HG03060 (cell line): Measurements from ENCODE around the gene NGLY1.

ENCODE experiments used
- ATAC-seq: cut with Tn5 transposase; IDR thresholded peaks from one replicate; pipeline ENCODE4 v1.9.1; 2021; ENCODE audit warnings: low read depth, moderate number of reproducible peaks; ENCODE audit not compliant: unreplicated experiment

NGLY1 gene, protein sequence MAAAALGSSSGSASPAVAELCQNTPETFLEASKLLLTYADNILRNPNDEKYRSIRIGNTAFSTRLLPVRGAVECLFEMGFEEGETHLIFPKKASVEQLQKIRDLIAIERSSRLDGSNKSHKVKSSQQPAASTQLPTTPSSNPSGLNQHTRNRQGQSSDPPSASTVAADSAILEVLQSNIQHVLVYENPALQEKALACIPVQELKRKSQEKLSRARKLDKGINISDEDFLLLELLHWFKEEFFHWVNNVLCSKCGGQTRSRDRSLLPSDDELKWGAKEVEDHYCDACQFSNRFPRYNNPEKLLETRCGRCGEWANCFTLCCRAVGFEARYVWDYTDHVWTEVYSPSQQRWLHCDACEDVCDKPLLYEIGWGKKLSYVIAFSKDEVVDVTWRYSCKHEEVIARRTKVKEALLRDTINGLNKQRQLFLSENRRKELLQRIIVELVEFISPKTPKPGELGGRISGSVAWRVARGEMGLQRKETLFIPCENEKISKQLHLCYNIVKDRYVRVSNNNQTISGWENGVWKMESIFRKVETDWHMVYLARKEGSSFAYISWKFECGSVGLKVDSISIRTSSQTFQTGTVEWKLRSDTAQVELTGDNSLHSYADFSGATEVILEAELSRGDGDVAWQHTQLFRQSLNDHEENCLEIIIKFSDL

DNA sequence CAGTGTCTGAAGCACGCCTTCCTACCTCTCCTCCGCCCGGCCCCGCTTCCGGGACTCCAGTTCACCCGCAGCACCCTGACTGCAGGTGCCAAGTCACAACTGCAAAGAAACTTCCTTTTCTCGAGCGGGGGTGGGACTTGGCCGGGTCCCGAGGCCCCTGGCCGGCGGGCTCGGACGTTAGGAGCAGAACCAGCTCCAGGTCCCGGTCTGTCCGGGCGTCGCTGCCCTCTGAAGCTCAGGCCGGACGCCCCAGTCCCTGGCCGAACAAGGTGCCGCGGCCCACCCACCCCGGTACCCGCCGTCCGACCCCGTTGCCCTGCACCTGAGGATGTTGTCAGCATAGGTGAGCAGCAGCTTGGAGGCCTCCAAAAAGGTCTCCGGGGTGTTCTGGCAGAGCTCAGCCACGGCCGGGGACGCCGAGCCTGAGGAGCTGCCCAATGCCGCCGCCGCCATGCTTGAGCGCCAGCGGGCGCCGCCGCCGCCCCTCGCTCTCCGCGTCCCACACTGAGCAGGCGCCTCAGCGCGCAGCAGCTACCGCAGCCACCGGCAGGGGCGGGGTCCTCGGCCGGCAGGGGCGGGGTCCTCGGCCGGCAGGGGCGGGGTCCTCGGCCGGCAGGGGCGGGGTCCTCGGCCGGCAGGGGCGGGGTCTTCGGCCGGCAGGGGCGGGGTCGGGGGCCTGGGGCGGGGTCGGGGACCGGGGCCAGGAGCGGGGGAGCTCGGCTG is at the start of gene NGLY1:
NGLY1 (minus strand) TSS at position 506 of the 723 bp plus-strand sequence; CDS start at position 453, 53 bp downstream.
- peak; percentile 37 for ATAC-seq

- no peak for ATAC-seq
These were observed 48.3 kb upstream of the NGLY1 start for GRCh38 chr3:25831578-25831977.

DNA sequence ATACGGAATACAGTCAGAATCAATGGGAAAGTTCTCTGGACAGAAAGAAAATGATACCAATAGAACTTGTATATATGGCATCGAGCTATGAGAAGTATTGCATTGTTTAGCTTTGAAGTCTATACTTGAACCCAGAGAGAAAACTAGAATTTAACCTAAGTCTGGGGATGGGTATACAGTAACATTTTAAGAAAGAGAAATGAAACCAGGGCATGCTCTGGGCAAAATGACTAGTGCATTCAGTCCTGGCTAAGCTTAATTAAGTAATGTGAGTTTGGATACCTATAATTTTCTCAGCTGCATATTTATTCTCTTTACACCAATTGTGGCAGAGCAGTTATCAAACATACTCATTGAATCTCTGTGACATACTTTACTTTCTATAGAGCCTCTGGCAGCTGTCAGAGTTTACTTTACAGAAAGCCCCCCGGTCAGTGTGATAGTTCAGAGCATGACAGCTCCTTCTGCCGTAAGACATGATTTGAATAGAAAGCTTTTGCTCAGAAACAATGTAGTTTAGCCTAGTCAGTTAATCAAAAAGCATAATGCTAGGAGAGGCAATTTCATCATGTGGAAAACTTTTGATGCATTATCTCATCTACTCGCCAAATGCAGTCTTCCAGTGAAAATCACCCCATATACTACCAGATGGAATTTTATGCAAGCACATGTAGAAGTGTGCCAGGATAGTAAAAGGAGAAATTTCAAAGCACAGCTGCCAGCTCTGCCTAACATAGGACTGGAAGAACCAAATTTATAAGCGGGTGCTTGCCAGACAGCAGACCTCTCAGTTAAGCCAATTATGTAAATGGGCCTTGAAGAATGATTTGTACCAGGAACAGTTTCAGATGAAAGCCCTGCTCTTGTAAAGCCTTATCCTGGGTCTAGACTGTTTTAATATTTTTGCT is 47.4 kb upstream of the NGLY1 start:
- no peak for ATAC-seq

GRCh38 chr3:25826510-25826909 is 43.3 kb upstream of the NGLY1 start:
- no peak for ATAC-seq

GRCh38 chr3:25823314-25823713 is 40.1 kb upstream of the NGLY1 start:
- no peak for ATAC-seq

DNA sequence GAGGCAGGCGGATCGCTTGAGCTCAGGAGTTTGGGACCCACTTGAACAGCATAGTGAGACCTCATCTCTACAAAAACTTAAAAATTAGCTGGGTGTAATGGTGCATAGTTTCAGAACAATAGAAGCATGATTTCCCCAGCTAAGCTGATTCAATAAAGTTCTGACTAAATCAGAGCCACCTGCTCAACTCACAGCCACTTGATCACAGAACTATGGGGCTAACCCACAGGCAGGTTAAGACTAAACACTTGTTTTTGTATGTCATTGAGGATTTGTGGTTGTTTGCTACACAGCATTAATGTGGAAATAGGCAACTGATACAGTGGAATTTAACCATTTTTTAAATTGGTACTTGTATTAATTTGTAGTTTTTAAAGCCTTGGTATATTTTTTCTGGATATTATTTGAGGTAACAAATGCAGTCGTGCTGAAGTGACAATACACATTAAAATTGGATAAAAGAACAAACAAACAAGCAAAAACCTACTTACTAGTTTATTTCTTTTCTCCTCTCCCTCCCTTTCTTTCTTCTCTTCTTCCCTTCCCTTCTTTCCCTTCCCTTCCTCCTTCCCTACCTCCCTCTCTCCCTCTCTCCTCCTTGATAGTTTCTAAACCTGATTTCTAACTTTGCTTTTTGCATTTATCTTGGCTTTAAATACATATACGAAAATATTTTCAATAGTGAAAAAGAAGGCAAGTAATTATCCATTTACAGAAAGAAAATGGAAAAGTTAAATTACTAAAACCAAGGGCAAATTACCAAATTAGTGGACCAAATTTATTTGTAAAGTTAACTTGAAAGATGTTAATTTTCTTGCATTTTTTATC is 38.7 kb upstream of the NGLY1 start:
- no peak for ATAC-seq

GRCh38 chr3:25820816-25821486 is 37.7 kb upstream of the NGLY1 start:
- ATAC-seq: no peak

- ATAC-seq: no peak
These were observed 37.1 kb upstream of the NGLY1 start for GRCh38 chr3:25820366-25820765.

GRCh38 chr3:25818335-25818734 is 35.1 kb upstream of the NGLY1 start:
- no peak for ATAC-seq

- ATAC-seq: no peak
These were observed 34.4 kb upstream of the NGLY1 start for GRCh38 chr3:25817638-25818037.

DNA sequence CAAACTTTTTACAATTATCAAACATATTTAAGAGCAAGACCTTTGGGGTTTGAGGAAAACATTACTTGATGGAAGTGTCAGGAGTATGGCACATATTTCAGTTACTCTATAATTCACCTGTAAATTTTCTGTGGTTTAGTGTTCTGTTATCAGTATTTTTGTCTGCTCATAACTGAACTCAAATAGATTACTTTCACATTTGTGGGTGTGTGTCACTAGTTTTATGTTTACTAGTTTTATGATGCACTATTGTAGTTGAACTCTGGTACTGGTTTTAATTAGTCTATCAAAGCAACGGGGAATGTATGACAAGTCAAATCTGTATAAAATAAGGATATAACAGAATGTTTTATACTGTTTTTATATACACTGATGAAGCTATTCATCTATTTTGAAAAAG is 33.9 kb upstream of the NGLY1 start:
- ATAC-seq: peak; percentile 43

DNA sequence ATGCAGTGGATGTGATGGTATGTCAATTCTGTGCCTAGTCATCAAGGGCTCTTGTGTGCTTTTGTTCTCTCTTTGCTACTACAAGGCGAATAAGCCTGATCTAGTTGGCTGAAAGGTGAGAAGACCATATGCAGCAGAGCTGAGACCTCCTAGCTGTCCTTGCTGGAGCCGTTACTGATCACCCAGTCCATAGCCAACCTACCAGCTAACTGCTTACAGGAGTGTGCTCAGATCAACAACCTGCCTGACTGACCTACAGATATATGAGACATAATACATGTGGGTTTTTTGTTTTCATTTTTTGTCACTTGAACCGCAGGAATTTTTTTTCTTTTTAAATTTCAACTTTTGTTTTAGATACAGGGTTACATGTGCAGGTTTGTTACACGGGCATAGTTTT is 29.4 kb upstream of the NGLY1 start:
- no peak for ATAC-seq

DNA sequence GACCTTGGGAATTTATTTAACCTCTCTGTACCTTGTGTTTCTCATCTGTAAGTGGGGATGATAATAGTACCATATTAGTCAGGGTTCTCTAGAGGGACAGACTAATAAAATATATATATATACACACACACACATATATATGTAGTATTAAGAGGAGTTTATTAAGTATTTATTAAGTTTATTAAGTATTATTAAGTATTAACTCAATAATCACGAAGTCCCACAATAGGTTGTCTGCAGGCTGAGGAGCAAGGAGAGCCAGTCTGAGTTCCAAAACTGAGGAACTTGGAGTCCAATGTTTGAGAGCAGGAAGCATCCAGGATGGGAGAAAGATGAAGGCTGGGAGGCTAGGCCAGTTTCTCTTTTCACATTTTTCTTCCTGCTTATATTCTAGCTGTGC is 21.4 kb upstream of the NGLY1 start:
- ATAC-seq: no peak

GRCh38 chr3:25803833-25804232 is 20.6 kb upstream of the NGLY1 start:
- ATAC-seq: no peak

DNA sequence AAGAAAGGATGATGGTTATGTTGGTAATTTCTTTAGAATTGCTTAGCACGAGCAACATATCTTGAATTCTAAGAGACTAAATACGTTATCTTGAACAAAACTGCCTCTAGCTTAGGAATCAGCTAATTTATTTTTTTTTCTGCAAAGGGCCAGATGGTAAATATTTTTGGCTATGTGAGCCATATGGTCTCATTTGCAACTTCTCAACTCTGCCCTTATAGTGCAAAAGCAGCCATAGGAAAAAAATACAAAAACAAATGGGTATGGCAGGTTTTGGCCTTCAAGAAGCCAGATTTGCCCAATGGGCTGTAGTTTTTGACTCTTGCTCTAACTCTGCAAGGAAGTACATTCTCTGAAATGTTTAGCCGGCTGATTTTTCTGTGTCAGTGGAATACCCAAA is 18.5 kb upstream of the NGLY1 start:
- ATAC-seq: no peak

DNA sequence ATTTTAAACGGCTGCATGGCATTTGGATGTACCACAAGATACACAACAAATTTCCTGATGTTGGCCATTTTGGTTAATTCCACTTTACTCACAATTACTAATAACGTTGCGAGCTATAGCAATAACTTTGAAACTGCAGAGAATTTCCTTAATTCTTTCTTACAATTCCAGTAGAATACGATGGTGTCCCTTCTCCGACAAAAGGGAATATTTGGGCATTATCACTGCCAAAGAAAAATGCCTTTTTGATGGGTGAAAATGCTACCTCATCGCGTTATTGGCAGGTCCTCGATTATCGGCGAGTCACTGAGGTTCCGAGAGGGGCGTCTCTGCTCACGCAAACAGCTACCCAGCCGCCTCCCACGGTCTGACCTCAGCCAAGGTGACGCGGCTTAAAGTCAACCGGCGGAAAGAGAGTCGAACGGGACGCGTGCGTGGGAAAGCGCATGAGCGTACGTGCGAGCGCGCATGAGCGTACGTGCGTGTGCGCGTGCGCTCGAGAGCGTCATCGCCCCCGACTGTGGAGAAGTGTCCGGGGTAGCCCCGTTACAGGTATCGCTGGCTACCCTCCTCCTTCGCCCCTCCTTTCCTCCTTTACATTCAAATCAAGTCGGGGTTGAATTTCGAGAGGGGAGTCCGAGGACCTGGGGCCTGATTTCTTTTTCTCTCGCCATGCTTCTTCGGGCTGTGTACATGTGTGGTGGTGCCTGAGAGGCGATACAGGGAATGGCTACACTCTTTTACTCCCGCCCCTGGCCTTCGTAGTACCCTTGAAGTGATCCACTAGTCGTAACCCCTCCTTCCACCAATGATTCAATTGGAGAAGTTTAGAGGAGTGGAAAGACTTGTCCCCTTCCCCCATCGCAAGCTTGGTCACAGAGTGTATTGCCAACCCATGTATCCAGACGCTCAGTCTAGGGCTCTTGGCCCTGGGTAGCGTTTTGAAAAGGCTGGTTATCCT is 6.6 kb upstream of the NGLY1 start, which contains the start of gene OXSM:
OXSM (plus strand) TSS at position 495 of the 961 bp plus-strand sequence. CDS start 931 bp downstream, outside the sequence.
- peak; percentile 85 for ATAC-seq

GRCh38 chr3:25789209-25789595 is 6.0 kb upstream of the NGLY1 start:
- ATAC-seq: no peak

- no peak for ATAC-seq
These were observed 4.4 kb upstream of the NGLY1 start for GRCh38 chr3:25787689-25788088.
